Pancreas (tissue), 10 donors: ENCODE measurements around the gene TMEM182. TPM values are rescaled to one million over a fixed set of nuclear protein-coding genes. Genes with fewer than 3 reads are reported as not detected.

Experiments used
- ATAC-seq, 4 donors: fragments of 200-7000 bp; cut with Tn5 transposase; one replicate each; pipeline versions ENCODE4 v1.8.0 to v1.9.1; 2020; ENCODE audit warnings: mild to moderate bottlenecking in 4 of 4, moderate library complexity in 4 of 4
- DNase-seq, 6 donors: peaks; one replicate each; pipeline ENCODE4 v3.0.0-alpha.2; 2020
- FAIRE-seq: peaks from 2 replicates; lab custom pipeline; 2012; peaks lifted over from hg19 to GRCh38; lab: Jason Lieb, UNC
- H3K27ac ChIP-seq, 4 donors: fragments of 200-600 bp; sonication (generic); 1 replicate in 3 of 4; 2 replicates in 1 of 4; pipeline versions ENCODE4 v1.5.0 to v1.8.0; 2020
- H3K27me3 ChIP-seq, 4 donors: fragments of 200-600 bp; one replicate each; pipeline ENCODE4 v1.8.0; 2021
- H3K36me3 ChIP-seq, 3 donors: fragments of 200-600 bp; sonication (generic) in 1 of 3; one replicate each; pipeline versions ENCODE4 v1.5.0 to v1.8.0; 2020 to 2021
- H3K4me1 ChIP-seq, 3 donors: fragments of 200-600 bp; one replicate each; pipeline ENCODE4 v1.8.0; 2021
- H3K4me3 ChIP-seq, 4 donors: fragments of 200-600 bp; sonication (generic) in 2 of 4; one replicate each; pipeline versions ENCODE4 v1.5.0 to v1.8.0; 2020 to 2021
- H3K9me3 ChIP-seq, 4 donors: fragments of 200-600 bp; one replicate each; pipeline ENCODE4 v1.8.0; 2021
- CTCF ChIP-seq, 4 donors: fragments of 200-600 bp; sonication (generic) in 3 of 4; IDR thresholded peaks; one replicate each; pipeline versions ENCODE4 v1.5.0 to v1.8.0; 2021; ENCODE audit warnings: antibody characterized with exemption in 4 of 4
- WGBS, 2 donors: extraction: QIAGEN DNeasy Blood & Tissue Kit; methylation state at CpG; one replicate each; pipeline ENCODE4 v1.1.7; 2013; 5-methylcytosine and 5-hydroxymethylcytosine counted together
- intact Hi-C, 3 donors: fragments of 100-400 bp; cut with DNase I; formaldehyde crosslinking; loops; one replicate each; pipeline versions ENCODE4 v1.11.1 to v1.14.2; 2022
- polyA plus RNA-seq, 2 donors: library from polyadenylated mRNA; stranded (reverse); fragments of 200-250 nt; gene quantifications; one replicate each; pipeline ENCODE4 v1.2.3, GENCODE V29; 2013
- total RNA-seq, 6 donors: library from RNA; stranded (reverse); fragmentation: NEBNext Ultra II Directional in 4 of 6; extraction: Animal tissue kit (Norgen Biotek cat#: 25700) in 4 of 6; gene quantifications; one replicate each; pipeline versions ENCODE4 v1.2.1 to v1.2.4, GENCODE V29; 2021 to 2023
- donor health status: healthy with polysubstance abuse.
- donor health status: DM: no; HTN: no; CAD: no; lungs with moderate emphysema.
- donor health status: DM: no; HTN: no; CAD: no.
- donor health status: control.
- donor health status: control.
- donor health status: Bipolar disorder and iron deficiency.
- donor health status: DM: yes; HTN: yes; CAD: no.
- donor health status: DM: no; HTN: no; CAD: no.
- donor health status: DM: no; HTN: no; CAD: no.
- donor health status: DM: yes; HTN: yes; CAD: no.

TMEM182 gene
- total and polyA plus RNA-seq, 8 donors: 0.80 to 4.1 (median 2.4) TPM

GRCh38 chr2:102782187-102782586 lies 20.4 kb downstream of the TMEM182 start:
- ATAC-seq: no peak
- H3K9me3 ChIP-seq: no peaks in the 10 kb centered on the region
- no peaks in the 10 kb centered on the region for H3K27me3 ChIP-seq
- no peaks in the 10 kb centered on the region for H3K36me3 ChIP-seq
- no peak for FAIRE-seq
- H3K4me3 ChIP-seq: no peak overlapping the region
- H3K27ac ChIP-seq: no peak overlapping the region
- DNase-seq: no peak
- TF ChIP-seq CTCF (IDR thresholded peaks at IDR 0.05): no peak
- intact Hi-C loops: no loop called here
- no peaks in the 10 kb centered on the region for H3K4me1 ChIP-seq
- WGBS, 2 donors: 98% methylated on average over 2 of the region's 2 CpGs

- Histone ChIP-seq H3K4me1 (no peaks in the 10 kb centered on the region), H3K9me3 (no peaks in the 10 kb centered on the region), H3K36me3 (no peaks in the 10 kb centered on the region), H3K27ac (no peak overlapping the region), H3K4me3 (no peak overlapping the region), H3K27me3 (no peaks in the 10 kb centered on the region)
- FAIRE-seq: no peak
- DNase-seq: no peak
- intact Hi-C loops: no loop called here
- WGBS, 2 donors: 88 to 91% methylated on average over 1 of the region's 1 CpG
- TF ChIP-seq CTCF (IDR thresholded peaks at IDR 0.05): no peak
- no peak for ATAC-seq
Observed at GRCh38 chr2:102782933-102783332, 21.1 kb downstream of the TMEM182 start.

GRCh38 chr2:102783506-102784183 lies 21.8 kb downstream of the TMEM182 start:
- DNase-seq: no peak
- TF ChIP-seq CTCF (IDR thresholded peaks at IDR 0.05): no peak
- Histone ChIP-seq H3K27ac (no peak overlapping the region), H3K27me3 (no peaks in the 10 kb centered on the region), H3K4me1 (no peaks in the 10 kb centered on the region), H3K4me3 (no peak overlapping the region), H3K36me3 (no peaks in the 10 kb centered on the region), H3K9me3 (no peaks in the 10 kb centered on the region)
- no peak for ATAC-seq
- no peak for FAIRE-seq
- WGBS, 2 donors: 67% methylated on average over 7 of the region's 7 CpGs
- intact Hi-C loops: no loop called here

- FAIRE-seq (no peak), ATAC-seq (no peak)
- 91 to 93% methylated on average over 3 of the region's 3 CpGs for WGBS, 2 donors
Observed at GRCh38 chr2:102784940-102785339, 23.1 kb downstream of the TMEM182 start.

More at GRCh38 chr2:102784940-102785339, 23.1 kb downstream of the TMEM182 start:
- Histone ChIP-seq H3K36me3 (no peaks in the 10 kb centered on the region), H3K4me3 (no peak overlapping the region), H3K4me1 (no peaks in the 10 kb centered on the region), H3K9me3 (no peaks in the 10 kb centered on the region), H3K27ac (no peak overlapping the region), H3K27me3 (no peaks in the 10 kb centered on the region)
- no peak for TF ChIP-seq CTCF (IDR thresholded peaks at IDR 0.05)
- DNase-seq: no peak
- intact Hi-C loops: no loop called here
